DOHH2 (cell line): ENCODE measurements around the gene CERS6.

Source experiments
- EZH2phosphoT487 ChIP-seq: fragments of 200-600 bp; sonication (generic); IDR thresholded peaks from 2 replicates; pipeline ENCODE4 v1.6.1; 2017; ENCODE audit warnings: borderline replicate concordance, mild to moderate bottlenecking, antibody characterized with exemption, low read length, moderate library complexity, mixed read lengths
- TF ChIP-seq, protein P1 (sequence below): fragments of 200-600 bp; sonication (generic); IDR thresholded peaks from one replicate; pipeline ENCODE4 v1.5.1; 2014; ENCODE audit warnings: antibody characterized with exemption, mild to moderate bottlenecking, low read depth, low read length; ENCODE audit not compliant: poor library complexity, severe bottlenecking

DNA sequence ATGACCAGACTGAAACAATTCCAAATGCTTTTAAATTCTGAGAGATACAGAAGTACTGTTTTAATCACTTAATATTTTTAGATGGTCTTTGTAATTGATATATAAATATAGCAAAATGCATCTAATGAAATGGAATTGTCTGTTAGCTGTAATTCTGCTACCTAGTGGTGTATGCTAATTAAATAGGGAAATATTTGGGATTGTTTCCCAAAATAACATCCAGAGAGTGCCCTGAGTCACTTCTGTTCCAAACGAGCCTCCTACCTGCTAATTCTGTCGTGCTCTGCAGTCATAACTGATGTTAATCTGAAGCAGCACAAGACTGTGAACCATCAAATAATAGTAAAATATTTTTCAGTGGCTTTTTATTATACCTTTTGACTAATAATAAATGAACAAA is 274.9 kb downstream of the CERS6 start:
- TF ChIP-seq, protein P1, sequence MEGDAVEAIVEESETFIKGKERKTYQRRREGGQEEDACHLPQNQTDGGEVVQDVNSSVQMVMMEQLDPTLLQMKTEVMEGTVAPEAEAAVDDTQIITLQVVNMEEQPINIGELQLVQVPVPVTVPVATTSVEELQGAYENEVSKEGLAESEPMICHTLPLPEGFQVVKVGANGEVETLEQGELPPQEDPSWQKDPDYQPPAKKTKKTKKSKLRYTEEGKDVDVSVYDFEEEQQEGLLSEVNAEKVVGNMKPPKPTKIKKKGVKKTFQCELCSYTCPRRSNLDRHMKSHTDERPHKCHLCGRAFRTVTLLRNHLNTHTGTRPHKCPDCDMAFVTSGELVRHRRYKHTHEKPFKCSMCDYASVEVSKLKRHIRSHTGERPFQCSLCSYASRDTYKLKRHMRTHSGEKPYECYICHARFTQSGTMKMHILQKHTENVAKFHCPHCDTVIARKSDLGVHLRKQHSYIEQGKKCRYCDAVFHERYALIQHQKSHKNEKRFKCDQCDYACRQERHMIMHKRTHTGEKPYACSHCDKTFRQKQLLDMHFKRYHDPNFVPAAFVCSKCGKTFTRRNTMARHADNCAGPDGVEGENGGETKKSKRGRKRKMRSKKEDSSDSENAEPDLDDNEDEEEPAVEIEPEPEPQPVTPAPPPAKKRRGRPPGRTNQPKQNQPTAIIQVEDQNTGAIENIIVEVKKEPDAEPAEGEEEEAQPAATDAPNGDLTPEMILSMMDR: no peak
- TF ChIP-seq EZH2phosphoT487: no peak
